H1 (cell line): ENCODE data around the gene CELF4.

Source experiments
- EP300 ChIP-seq, 2 experiments: IDR thresholded peaks; 1 replicate in 1 of 2; 2 replicates in 1 of 2; pipeline ENCODE4 v1.6.1; 2011 to 2012; ENCODE audit warnings: low read depth in 2 of 2, low read length in 2 of 2, mild to moderate bottlenecking in 2 of 2, borderline replicate concordance in 1 of 2, inconsistent platforms in 1 of 2, moderate library complexity in 1 of 2
- EZH2 ChIP-seq: fragments of 200-600 bp; sonication (generic); IDR thresholded peaks from 2 replicates; pipeline ENCODE4 v1.7.1; 2012; ENCODE audit warnings: low read depth, mild to moderate bottlenecking, moderate library complexity, low read length, inconsistent platforms; ENCODE audit not compliant: severe bottlenecking
- JUN ChIP-seq: IDR thresholded peaks from 2 replicates; pipeline ENCODE4 v1.6.1; 2011; ENCODE audit warnings: low read depth, mild to moderate bottlenecking, improper control_type of control experiment, low read length
- NRF1 ChIP-seq: IDR thresholded peaks from 2 replicates; pipeline ENCODE4 v1.6.1; 2011; ENCODE audit warnings: mild to moderate bottlenecking, low read depth, low read length, improper control_type of control experiment
- PHF8 ChIP-seq: fragments of 200-600 bp; sonication (generic); conservative IDR thresholded peaks from 2 replicates; pipeline ENCODE4 v1.7.1; 2012; ENCODE audit warnings: low read depth, mild to moderate bottlenecking, inconsistent platforms, low read length, moderate library complexity
- POLR2A ChIP-seq, 2 experiments: IDR thresholded peaks; 1 replicate in 1 of 2; 2 replicates in 1 of 2; pipeline ENCODE4 v1.6.1; 2011; ENCODE audit warnings: low read depth in 2 of 2, low read length in 2 of 2, mild to moderate bottlenecking in 2 of 2; ENCODE audit errors: control extremely low read depth in 1 of 2
- RFX5 ChIP-seq: IDR thresholded peaks from 2 replicates; pipeline ENCODE4 v1.6.1; 2011; ENCODE audit warnings: low read depth, low read length, improper control_type of control experiment, borderline replicate concordance
- TCF12 ChIP-seq: IDR thresholded peaks from 2 replicates; pipeline ENCODE4 v1.6.1; 2011; ENCODE audit warnings: low read depth, mild to moderate bottlenecking, low read length
- YY1 ChIP-seq: IDR thresholded peaks from 2 replicates; pipeline ENCODE4 v1.6.1; 2011; ENCODE audit warnings: low read depth, mild to moderate bottlenecking, low read length
- TF ChIP-seq, protein P1 (sequence below): IDR thresholded peaks from 2 replicates; pipeline ENCODE4 v1.6.1; 2012; ENCODE audit warnings: inconsistent platforms
- TF ChIP-seq, protein P2 (sequence below): IDR thresholded peaks from 2 replicates; pipeline ENCODE4 v1.6.1; 2011; ENCODE audit warnings: low read length, improper control_type of control experiment
- TF ChIP-seq, protein P3 (sequence below), 3 experiments: IDR thresholded peaks; 1 replicate in 2 of 3; 2 replicates in 1 of 3; pipeline versions ENCODE4 v1.5.1 to v1.6.1; 2011; ENCODE audit warnings: low read length in 3 of 3, mild to moderate bottlenecking in 3 of 3, inconsistent platforms in 2 of 3, low read depth in 1 of 3, moderate library complexity in 1 of 3; ENCODE audit not compliant: insufficient read depth in 1 of 3; ENCODE audit errors: control extremely low read depth in 1 of 3
- TF ChIP-seq, protein P4 (sequence below): fragments of 300-600 bp; sonication (generic); IDR thresholded peaks from 2 replicates; pipeline ENCODE4 v1.7.1; 2012; ENCODE audit warnings: low read length, moderate library complexity, mild to moderate bottlenecking, inconsistent platforms; ENCODE audit not compliant: insufficient replicate concordance

DNA sequence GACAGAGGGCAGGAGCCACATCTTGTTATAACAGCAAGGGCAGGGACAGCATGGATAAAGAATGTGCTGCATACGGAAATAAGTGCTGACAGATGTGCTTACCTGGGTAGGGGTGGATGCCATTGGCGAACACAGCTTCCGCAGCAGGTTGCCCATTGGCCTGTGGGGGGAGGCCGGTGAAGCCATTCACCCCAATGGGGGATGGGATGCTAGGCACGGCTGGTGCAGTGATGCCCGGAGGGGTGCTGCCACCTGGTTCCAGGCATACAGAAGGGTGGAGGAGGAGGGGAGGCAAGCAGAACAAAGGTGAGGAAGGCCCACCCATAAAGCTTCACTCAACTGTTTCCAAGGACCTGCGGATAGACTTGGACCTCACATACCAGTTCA is 294.9 kb downstream of the CELF4 start:
- TF ChIP-seq, protein P1, sequence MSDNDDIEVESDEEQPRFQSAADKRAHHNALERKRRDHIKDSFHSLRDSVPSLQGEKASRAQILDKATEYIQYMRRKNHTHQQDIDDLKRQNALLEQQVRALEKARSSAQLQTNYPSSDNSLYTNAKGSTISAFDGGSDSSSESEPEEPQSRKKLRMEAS, result no peak
- TF ChIP-seq, protein P2, sequence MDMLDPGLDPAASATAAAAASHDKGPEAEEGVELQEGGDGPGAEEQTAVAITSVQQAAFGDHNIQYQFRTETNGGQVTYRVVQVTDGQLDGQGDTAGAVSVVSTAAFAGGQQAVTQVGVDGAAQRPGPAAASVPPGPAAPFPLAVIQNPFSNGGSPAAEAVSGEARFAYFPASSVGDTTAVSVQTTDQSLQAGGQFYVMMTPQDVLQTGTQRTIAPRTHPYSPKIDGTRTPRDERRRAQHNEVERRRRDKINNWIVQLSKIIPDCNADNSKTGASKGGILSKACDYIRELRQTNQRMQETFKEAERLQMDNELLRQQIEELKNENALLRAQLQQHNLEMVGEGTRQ, result no peak
- no peak for TF ChIP-seq PHF8
- no peak for TF ChIP-seq EZH2
- TF ChIP-seq, protein P3, sequence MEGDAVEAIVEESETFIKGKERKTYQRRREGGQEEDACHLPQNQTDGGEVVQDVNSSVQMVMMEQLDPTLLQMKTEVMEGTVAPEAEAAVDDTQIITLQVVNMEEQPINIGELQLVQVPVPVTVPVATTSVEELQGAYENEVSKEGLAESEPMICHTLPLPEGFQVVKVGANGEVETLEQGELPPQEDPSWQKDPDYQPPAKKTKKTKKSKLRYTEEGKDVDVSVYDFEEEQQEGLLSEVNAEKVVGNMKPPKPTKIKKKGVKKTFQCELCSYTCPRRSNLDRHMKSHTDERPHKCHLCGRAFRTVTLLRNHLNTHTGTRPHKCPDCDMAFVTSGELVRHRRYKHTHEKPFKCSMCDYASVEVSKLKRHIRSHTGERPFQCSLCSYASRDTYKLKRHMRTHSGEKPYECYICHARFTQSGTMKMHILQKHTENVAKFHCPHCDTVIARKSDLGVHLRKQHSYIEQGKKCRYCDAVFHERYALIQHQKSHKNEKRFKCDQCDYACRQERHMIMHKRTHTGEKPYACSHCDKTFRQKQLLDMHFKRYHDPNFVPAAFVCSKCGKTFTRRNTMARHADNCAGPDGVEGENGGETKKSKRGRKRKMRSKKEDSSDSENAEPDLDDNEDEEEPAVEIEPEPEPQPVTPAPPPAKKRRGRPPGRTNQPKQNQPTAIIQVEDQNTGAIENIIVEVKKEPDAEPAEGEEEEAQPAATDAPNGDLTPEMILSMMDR (IDR thresholded peaks at IDR 0.05; ENCODE audit: control extremely low read depth in 1 of 3, insufficient read depth in 1 of 3, low read depth in 1 of 3, low read length in 3 of 3), result no peak
- TF ChIP-seq POLR2A (IDR thresholded peaks at IDR 0.05; ENCODE audit: control extremely low read depth in 1 of 2, low read depth in 2 of 2, low read length in 2 of 2), result no peak
- no peak for TF ChIP-seq EP300 (IDR thresholded peaks at IDR 0.05; ENCODE audit: borderline replicate concordance in 1 of 2, low read depth in 2 of 2, low read length in 2 of 2)
- no peak for TF ChIP-seq RFX5
- no peak for TF ChIP-seq TCF12
- no peak for TF ChIP-seq YY1
- TF ChIP-seq, protein P4, sequence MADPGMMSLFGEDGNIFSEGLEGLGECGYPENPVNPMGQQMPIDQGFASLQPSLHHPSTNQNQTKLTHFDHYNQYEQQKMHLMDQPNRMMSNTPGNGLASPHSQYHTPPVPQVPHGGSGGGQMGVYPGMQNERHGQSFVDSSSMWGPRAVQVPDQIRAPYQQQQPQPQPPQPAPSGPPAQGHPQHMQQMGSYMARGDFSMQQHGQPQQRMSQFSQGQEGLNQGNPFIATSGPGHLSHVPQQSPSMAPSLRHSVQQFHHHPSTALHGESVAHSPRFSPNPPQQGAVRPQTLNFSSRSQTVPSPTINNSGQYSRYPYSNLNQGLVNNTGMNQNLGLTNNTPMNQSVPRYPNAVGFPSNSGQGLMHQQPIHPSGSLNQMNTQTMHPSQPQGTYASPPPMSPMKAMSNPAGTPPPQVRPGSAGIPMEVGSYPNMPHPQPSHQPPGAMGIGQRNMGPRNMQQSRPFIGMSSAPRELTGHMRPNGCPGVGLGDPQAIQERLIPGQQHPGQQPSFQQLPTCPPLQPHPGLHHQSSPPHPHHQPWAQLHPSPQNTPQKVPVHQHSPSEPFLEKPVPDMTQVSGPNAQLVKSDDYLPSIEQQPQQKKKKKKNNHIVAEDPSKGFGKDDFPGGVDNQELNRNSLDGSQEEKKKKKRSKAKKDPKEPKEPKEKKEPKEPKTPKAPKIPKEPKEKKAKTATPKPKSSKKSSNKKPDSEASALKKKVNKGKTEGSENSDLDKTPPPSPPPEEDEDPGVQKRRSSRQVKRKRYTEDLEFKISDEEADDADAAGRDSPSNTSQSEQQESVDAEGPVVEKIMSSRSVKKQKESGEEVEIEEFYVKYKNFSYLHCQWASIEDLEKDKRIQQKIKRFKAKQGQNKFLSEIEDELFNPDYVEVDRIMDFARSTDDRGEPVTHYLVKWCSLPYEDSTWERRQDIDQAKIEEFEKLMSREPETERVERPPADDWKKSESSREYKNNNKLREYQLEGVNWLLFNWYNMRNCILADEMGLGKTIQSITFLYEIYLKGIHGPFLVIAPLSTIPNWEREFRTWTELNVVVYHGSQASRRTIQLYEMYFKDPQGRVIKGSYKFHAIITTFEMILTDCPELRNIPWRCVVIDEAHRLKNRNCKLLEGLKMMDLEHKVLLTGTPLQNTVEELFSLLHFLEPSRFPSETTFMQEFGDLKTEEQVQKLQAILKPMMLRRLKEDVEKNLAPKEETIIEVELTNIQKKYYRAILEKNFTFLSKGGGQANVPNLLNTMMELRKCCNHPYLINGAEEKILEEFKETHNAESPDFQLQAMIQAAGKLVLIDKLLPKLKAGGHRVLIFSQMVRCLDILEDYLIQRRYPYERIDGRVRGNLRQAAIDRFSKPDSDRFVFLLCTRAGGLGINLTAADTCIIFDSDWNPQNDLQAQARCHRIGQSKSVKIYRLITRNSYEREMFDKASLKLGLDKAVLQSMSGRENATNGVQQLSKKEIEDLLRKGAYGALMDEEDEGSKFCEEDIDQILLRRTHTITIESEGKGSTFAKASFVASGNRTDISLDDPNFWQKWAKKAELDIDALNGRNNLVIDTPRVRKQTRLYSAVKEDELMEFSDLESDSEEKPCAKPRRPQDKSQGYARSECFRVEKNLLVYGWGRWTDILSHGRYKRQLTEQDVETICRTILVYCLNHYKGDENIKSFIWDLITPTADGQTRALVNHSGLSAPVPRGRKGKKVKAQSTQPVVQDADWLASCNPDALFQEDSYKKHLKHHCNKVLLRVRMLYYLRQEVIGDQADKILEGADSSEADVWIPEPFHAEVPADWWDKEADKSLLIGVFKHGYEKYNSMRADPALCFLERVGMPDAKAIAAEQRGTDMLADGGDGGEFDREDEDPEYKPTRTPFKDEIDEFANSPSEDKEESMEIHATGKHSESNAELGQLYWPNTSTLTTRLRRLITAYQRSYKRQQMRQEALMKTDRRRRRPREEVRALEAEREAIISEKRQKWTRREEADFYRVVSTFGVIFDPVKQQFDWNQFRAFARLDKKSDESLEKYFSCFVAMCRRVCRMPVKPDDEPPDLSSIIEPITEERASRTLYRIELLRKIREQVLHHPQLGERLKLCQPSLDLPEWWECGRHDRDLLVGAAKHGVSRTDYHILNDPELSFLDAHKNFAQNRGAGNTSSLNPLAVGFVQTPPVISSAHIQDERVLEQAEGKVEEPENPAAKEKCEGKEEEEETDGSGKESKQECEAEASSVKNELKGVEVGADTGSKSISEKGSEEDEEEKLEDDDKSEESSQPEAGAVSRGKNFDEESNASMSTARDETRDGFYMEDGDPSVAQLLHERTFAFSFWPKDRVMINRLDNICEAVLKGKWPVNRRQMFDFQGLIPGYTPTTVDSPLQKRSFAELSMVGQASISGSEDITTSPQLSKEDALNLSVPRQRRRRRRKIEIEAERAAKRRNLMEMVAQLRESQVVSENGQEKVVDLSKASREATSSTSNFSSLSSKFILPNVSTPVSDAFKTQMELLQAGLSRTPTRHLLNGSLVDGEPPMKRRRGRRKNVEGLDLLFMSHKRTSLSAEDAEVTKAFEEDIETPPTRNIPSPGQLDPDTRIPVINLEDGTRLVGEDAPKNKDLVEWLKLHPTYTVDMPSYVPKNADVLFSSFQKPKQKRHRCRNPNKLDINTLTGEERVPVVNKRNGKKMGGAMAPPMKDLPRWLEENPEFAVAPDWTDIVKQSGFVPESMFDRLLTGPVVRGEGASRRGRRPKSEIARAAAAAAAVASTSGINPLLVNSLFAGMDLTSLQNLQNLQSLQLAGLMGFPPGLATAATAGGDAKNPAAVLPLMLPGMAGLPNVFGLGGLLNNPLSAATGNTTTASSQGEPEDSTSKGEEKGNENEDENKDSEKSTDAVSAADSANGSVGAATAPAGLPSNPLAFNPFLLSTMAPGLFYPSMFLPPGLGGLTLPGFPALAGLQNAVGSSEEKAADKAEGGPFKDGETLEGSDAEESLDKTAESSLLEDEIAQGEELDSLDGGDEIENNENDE, result no peak
- TF ChIP-seq NRF1, result no peak
- TF ChIP-seq JUN, result no peak
